Endothelial cell (in vitro differentiated cells): ENCODE data around the gene ARFGAP1. TPM values are rescaled to one million over a fixed set of nuclear protein-coding genes. Genes with fewer than 3 reads are reported as not detected.
A peak's percentile ranks its signal among the peaks of the same experiment; 100 is the strongest.

Source experiments
- DNase-seq: peaks from one replicate; pipeline ENCODE4 v3.0.0; 2021; ENCODE audit warnings: low spot score
- H3K27ac Mint-ChIP-seq: one replicate; pipeline ENCODE4 v1.8.0; 2021; ENCODE audit warnings: mixed read lengths, inconsistent platforms; ENCODE audit not compliant: unreplicated experiment
- H3K27me3 Mint-ChIP-seq: one replicate; pipeline ENCODE4 v1.8.0; 2021; ENCODE audit warnings: mild to moderate bottlenecking, moderate library complexity, mixed read lengths, inconsistent platforms; ENCODE audit not compliant: unreplicated experiment
- H3K36me3 Mint-ChIP-seq: one replicate; pipeline ENCODE4 v1.8.0; 2021; ENCODE audit warnings: mild to moderate bottlenecking, low read depth, mixed read lengths, inconsistent platforms; ENCODE audit not compliant: unreplicated experiment
- H3K4me1 Mint-ChIP-seq: one replicate; pipeline ENCODE4 v1.8.0; 2021; ENCODE audit warnings: mild to moderate bottlenecking, mixed read lengths, inconsistent platforms; ENCODE audit not compliant: unreplicated experiment
- H3K4me3 Mint-ChIP-seq: one replicate; pipeline ENCODE4 v1.8.0; 2021; ENCODE audit warnings: mild to moderate bottlenecking, mixed read lengths, inconsistent platforms; ENCODE audit not compliant: unreplicated experiment
- H3K9me3 Mint-ChIP-seq: one replicate; pipeline ENCODE4 v1.8.0; 2021; ENCODE audit warnings: mixed read lengths, inconsistent platforms; ENCODE audit not compliant: unreplicated experiment
- total RNA-seq: library from RNA; stranded (reverse); fragmentation: NEBNext Ultra II Directional; extraction: Animal tissue kit (Norgen Biotek cat#: 25700); gene quantifications from one replicate; pipeline ENCODE4 v1.2.1, GENCODE V29; 2021; ENCODE audit not compliant: unreplicated experiment
- TF ChIP-seq, protein P1 (sequence below): fragments of 200-600 bp; sonication (generic); IDR thresholded peaks from one replicate; pipeline ENCODE4 v1.5.0; 2021; ENCODE audit warnings: antibody characterized with exemption; ENCODE audit not compliant: unreplicated experiment

The ARFGAP1 gene
- total RNA-seq, 1 donor from 2014 or later = 106 TPM

DNA sequence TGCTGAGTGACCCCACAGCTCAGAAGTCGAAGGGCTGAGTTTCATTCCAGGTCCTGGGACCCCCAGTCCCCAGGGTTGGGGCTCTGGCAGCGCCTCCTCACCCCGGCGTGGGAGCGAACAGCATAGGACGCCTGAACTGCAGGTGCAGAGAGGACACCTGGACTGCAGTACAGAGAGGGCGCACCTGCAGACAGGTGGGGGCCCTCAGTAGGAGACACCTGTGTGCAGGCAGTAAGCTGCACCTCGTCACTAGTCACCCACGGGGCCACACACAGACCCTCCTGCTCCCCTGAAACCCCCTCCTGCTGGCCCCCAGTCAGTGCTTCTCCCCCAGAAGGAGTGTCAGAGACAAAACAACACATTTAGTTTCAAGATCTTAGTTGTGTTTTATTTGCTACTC lies 9.8 kb upstream of the ARFGAP1 start:
- DNase-seq = no peak
- H3K4me3 Mint-ChIP-seq = no peak overlapping the region
- TF ChIP-seq, protein P1, sequence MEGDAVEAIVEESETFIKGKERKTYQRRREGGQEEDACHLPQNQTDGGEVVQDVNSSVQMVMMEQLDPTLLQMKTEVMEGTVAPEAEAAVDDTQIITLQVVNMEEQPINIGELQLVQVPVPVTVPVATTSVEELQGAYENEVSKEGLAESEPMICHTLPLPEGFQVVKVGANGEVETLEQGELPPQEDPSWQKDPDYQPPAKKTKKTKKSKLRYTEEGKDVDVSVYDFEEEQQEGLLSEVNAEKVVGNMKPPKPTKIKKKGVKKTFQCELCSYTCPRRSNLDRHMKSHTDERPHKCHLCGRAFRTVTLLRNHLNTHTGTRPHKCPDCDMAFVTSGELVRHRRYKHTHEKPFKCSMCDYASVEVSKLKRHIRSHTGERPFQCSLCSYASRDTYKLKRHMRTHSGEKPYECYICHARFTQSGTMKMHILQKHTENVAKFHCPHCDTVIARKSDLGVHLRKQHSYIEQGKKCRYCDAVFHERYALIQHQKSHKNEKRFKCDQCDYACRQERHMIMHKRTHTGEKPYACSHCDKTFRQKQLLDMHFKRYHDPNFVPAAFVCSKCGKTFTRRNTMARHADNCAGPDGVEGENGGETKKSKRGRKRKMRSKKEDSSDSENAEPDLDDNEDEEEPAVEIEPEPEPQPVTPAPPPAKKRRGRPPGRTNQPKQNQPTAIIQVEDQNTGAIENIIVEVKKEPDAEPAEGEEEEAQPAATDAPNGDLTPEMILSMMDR = no peak
- H3K4me1 Mint-ChIP-seq = peaks cover 23% of the 10 kb centered on the region
- H3K27ac Mint-ChIP-seq = no peak overlapping the region
- peaks cover 5% of the 10 kb centered on the region for H3K27me3 Mint-ChIP-seq
- H3K36me3 Mint-ChIP-seq = no peaks in the 10 kb centered on the region
- no peaks in the 10 kb centered on the region for H3K9me3 Mint-ChIP-seq

DNA sequence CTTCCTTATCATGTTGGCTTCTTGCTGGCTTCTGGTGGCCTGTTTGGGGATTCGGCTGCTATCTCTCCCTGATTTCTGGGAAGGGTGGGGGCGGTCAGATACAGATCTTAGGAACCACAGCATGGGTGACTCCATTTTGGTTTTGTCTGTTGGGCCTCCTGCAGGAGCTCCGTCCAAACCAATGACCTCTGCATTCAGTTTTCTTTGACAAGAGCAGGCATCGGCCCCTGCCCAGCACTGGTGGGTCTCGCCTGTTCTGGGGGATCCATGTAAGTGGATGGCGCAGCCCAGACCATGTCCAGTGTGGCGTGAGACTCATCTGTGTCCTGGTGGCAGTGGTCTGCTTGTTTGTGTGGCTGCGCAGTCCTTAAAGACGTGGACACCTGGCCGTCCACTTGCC lies 8.6 kb upstream of the ARFGAP1 start:
- TF ChIP-seq, protein P1 = no peak
- Mint-ChIP-seq H3K4me3 (no peak overlapping the region), H3K27ac (no peak overlapping the region), H3K36me3 (no peaks in the 10 kb centered on the region), H3K27me3 (peaks cover 5% of the 10 kb centered on the region), H3K9me3 (no peaks in the 10 kb centered on the region), H3K4me1 (peaks cover 18% of the 10 kb centered on the region)
- DNase-seq = no peak

DNA sequence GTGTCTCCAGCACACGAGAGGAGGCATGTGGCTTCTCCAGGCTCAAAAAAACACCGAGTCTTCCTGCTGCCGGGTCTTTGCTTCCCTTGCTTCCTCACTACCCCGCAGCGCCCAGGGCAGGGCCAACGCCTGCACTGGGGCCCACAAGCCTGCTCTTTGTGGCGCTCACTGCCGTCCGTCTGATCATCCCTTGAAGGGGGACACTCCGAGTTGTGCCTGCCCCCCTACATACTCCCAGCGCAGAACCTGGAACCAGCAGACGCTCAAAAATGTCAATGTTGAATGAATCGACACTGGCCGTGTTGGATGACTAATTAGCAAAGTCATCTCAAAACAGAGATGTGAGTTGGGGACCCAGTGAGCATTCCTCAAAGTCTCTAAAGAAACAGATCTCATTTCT lies 8.1 kb upstream of the ARFGAP1 start:
- Mint-ChIP-seq H3K4me1 (peaks cover 13% of the 10 kb centered on the region), H3K4me3 (peak overlapping the region; percentile 74), H3K27me3 (peaks cover 5% of the 10 kb centered on the region), H3K36me3 (no peaks in the 10 kb centered on the region), H3K9me3 (no peaks in the 10 kb centered on the region), H3K27ac (peak overlapping the region; percentile 57)
- DNase-seq = no peak
- TF ChIP-seq, protein P1 = no peak

DNA sequence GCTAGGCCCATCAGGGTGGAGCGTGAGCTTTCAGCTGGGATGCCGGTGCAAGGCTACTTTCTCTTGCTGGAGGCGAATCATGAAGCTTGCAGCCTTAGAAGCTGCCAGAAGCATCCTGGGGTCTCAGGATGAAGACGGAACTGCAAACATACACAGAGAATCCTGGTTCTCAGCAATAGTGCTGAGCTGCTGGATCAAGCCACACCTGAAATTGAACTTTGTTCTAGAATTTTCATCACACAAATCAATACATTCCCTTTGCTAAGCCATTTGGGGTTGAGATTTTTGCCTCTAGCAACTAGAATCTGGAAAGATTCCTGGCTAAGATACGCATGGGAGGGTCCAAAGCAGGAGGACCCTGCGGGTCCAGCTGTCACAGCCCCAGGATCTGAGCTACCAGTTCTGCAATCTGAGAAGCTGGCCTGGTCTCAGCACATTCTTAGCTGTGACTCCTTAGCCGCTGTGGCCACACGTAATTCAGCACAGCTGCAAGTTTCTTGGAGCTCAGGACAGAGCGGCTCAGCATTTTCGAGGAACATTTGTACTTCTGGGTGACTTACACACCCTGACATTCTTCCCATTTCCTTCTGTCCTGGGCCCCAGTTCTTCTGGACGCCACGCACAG lies 6.6 kb upstream of the ARFGAP1 start:
- DNase-seq = no peak
- TF ChIP-seq, protein P1 = no peak
- Mint-ChIP-seq H3K27me3 (peaks cover 5% of the 10 kb centered on the region), H3K9me3 (no peaks in the 10 kb centered on the region), H3K27ac (no peak overlapping the region), H3K36me3 (no peaks in the 10 kb centered on the region), H3K4me3 (no peak overlapping the region), H3K4me1 (peaks cover 12% of the 10 kb centered on the region)

DNA sequence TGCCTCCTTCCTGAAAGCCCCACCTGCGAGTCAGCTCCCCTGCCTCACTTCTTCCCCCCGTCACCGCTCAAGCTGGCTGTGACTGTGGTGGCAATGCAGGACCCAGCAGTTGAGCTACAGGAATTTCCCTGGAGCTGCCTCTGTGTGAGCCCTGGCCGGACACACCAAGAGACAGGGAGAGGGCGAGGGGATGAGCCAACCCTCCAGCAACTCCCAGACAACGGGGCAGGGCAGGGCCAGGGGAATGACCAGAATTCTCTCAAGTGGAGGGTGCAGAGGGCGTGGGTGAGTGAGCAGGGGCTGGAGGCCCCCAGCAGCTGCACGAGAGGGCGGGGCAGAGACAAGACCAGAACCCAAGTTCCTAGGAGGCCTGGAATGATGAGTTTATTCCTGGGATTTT lies 4.9 kb upstream of the ARFGAP1 start:
- Mint-ChIP-seq H3K9me3 (no peaks in the 10 kb centered on the region), H3K4me3 (peak overlapping the region; percentile 15), H3K36me3 (no peaks in the 10 kb centered on the region), H3K27me3 (peaks cover 10% of the 10 kb centered on the region), H3K27ac (peak overlapping the region; percentile 38), H3K4me1 (peaks cover 8% of the 10 kb centered on the region)
- DNase-seq = no peak
- TF ChIP-seq, protein P1 = no peak
